NCI-H526 treated with DMSO at 0.1 percent for 48 hours (cell line): Measurements from ENCODE around the gene SLC38A10.

Experiments used
- DNase-seq: peaks from one replicate; lab custom pipeline; 2025; lab: John Stamatoyannopoulos, UW

Gene SLC38A10

GRCh38 chr17:81331527-81332043 lies 36.5 kb upstream of the SLC38A10 start:
- no peak for DNase-seq

- no peak for DNase-seq
These were observed 35.8 kb upstream of the SLC38A10 start for GRCh38 chr17:81330884-81331245.

GRCh38 chr17:81329927-81330883 lies 35.1 kb upstream of the SLC38A10 start:
- DNase-seq = no peak

GRCh38 chr17:81328978-81329926 lies 34.1 kb upstream of the SLC38A10 start:
- peak; percentile 56 for DNase-seq

GRCh38 chr17:81328489-81328888 lies 33.4 kb upstream of the SLC38A10 start:
- DNase-seq = no peak

- no peak for DNase-seq
These were observed 30.7 kb upstream of the SLC38A10 start for GRCh38 chr17:81325714-81326358.

- no peak for DNase-seq
These were observed 30.0 kb upstream of the SLC38A10 start for GRCh38 chr17:81324851-81325713.

GRCh38 chr17:81324177-81324850 lies 29.2 kb upstream of the SLC38A10 start:
- no peak for DNase-seq

- no peak for DNase-seq
These were observed 28.3 kb upstream of the SLC38A10 start for GRCh38 chr17:81323411-81323868.

GRCh38 chr17:81323083-81323369 lies 27.9 kb upstream of the SLC38A10 start:
- DNase-seq = no peak

- DNase-seq = no peak
These were observed 27.4 kb upstream of the SLC38A10 start for GRCh38 chr17:81322271-81323082.

- no peak for DNase-seq
These were observed 23.0 kb upstream of the SLC38A10 start for GRCh38 chr17:81317961-81318605.

- DNase-seq = no peak
These were observed 22.4 kb upstream of the SLC38A10 start for GRCh38 chr17:81317530-81317821.

- no peak for DNase-seq
These were observed 20.8 kb upstream of the SLC38A10 start for GRCh38 chr17:81315885-81316391.

- no peak for DNase-seq
These were observed 20.2 kb upstream of the SLC38A10 start for GRCh38 chr17:81315129-81315884.

GRCh38 chr17:81314398-81315081 lies 19.4 kb upstream of the SLC38A10 start:
- DNase-seq = no peak

GRCh38 chr17:81313776-81314397 lies 18.8 kb upstream of the SLC38A10 start:
- no peak for DNase-seq
